HepG2 (cell line): ENCODE data around the gene EPHA2. TPM values are rescaled to one million over a fixed set of nuclear protein-coding genes. Genes with fewer than 3 reads are reported as not detected.

Experiments used
- CREM ChIP-seq, 2 experiments: sonication (generic) in 1 of 2; formaldehyde crosslinking in 1 of 2; IDR thresholded peaks; 2 replicates each; pipeline versions ENCODE4 v1.4.0 to v1.6.1; 2016 to 2020; ENCODE audit warnings: antibody characterized with exemption in 1 of 2, mild to moderate bottlenecking in 1 of 2, missing genetic modification reagents in 1 of 2
- FOXA1 ChIP-seq, 2 experiments: fragments of 450-650 bp in 1 of 2; sonication (generic) in 1 of 2; formaldehyde crosslinking in 1 of 2; IDR thresholded peaks; 2 replicates each; pipeline versions ENCODE4 v1.4.0 to v1.6.1; 2016 to 2020; ENCODE audit warnings: missing genetic modification reagents in 1 of 2
- HNRNPUL1 ChIP-seq: fragments of 200-400 bp; formaldehyde crosslinking; IDR thresholded peaks from 2 replicates; pipeline ENCODE4 v1.6.1; 2017; ENCODE audit warnings: low read depth, mild to moderate bottlenecking, low read length, moderate library complexity
- RAD21 ChIP-seq: fragments of 450-650 bp; formaldehyde crosslinking; IDR thresholded peaks from 2 replicates; pipeline ENCODE4 v1.5.0; 2020; ENCODE audit warnings: mild to moderate bottlenecking
- RARG ChIP-seq: sonication (generic); formaldehyde crosslinking; IDR thresholded peaks from 2 replicates; pipeline ENCODE4 v1.4.0; 2020; ENCODE audit warnings: low read depth, mild to moderate bottlenecking, missing genetic modification reagents
- STAG1 ChIP-seq: sonication (generic); formaldehyde crosslinking; IDR thresholded peaks from 2 replicates; pipeline ENCODE4 v1.4.0; 2020; ENCODE audit warnings: missing genetic modification reagents
- THAP11 ChIP-seq: IDR thresholded peaks from 2 replicates; pipeline ENCODE4 v1.6.1; 2016; ENCODE audit warnings: missing biosample characterization, missing genetic modification reagents
- ZNF20 ChIP-seq: sonication (generic); formaldehyde crosslinking; IDR thresholded peaks from 2 replicates; pipeline ENCODE4 v1.4.0; 2020; ENCODE audit warnings: mild to moderate bottlenecking, moderate library complexity, missing genetic modification reagents
- ZNF350 ChIP-seq: sonication (generic); formaldehyde crosslinking; IDR thresholded peaks from 2 replicates; pipeline ENCODE4 v1.4.0; 2020; ENCODE audit warnings: mild to moderate bottlenecking, low read depth, missing genetic modification reagents, borderline replicate concordance
- ZNF431 ChIP-seq: sonication (generic); formaldehyde crosslinking; IDR thresholded peaks from 2 replicates; pipeline ENCODE4 v1.9.0; 2022; ENCODE audit warnings: missing genetic modification reagents, low read depth, mild to moderate bottlenecking, borderline replicate concordance
- polyA plus RNA-seq, 8 experiments: library from polyadenylated mRNA; depleted of rRNA in 3 of 8; stranded (reverse) in 7 of 8; unstranded in 1 of 8; fragments of >200 nt; fragmentation: Illumina TruSeq in 4 of 8; extraction: Trizol in 4 of 8; gene quantifications; 2 replicates each; pipeline versions ENCODE4 v1.2.1 to v1.2.3, GENCODE V29; 2011 to 2016; ENCODE audit warnings: low read depth in 4 of 8, missing spikeins in 1 of 8, mixed read lengths in 1 of 8; ENCODE audit not compliant: insufficient read depth in 1 of 8
- total RNA-seq, 5 experiments: library from RNA; depleted of rRNA; stranded (reverse); fragments of >200 nt; fragmentation: Illumina TruSeq; extraction: Trizol; gene quantifications; 2 replicates each; pipeline ENCODE4 v1.2.3, GENCODE V29; 2016; ENCODE audit warnings: low read depth in 1 of 5
- TF ChIP-seq, protein P1 (sequence below): sonication (generic); formaldehyde crosslinking; IDR thresholded peaks from 2 replicates; pipeline ENCODE4 v1.4.0; 2020; ENCODE audit warnings: missing genetic modification reagents
- TF ChIP-seq, protein P2 (sequence below): IDR thresholded peaks from 2 replicates; pipeline ENCODE4 v1.6.1; 2016; ENCODE audit warnings: low read depth, missing genetic modification reagents, missing compliant biosample characterization
- TF ChIP-seq, protein P3 (sequence below): sonication (generic); formaldehyde crosslinking; conservative IDR thresholded peaks from 2 replicates; pipeline ENCODE4 v1.4.0; 2020; ENCODE audit warnings: mild to moderate bottlenecking, missing genetic modification reagents, moderate library complexity

Gene EPHA2
- total and polyA plus RNA-seq, 2 of the 13 experiments (the other 11 are each of a cell fraction or from before 2014, with no cell fraction given): 33.6 to 53.6 TPM

DNA sequence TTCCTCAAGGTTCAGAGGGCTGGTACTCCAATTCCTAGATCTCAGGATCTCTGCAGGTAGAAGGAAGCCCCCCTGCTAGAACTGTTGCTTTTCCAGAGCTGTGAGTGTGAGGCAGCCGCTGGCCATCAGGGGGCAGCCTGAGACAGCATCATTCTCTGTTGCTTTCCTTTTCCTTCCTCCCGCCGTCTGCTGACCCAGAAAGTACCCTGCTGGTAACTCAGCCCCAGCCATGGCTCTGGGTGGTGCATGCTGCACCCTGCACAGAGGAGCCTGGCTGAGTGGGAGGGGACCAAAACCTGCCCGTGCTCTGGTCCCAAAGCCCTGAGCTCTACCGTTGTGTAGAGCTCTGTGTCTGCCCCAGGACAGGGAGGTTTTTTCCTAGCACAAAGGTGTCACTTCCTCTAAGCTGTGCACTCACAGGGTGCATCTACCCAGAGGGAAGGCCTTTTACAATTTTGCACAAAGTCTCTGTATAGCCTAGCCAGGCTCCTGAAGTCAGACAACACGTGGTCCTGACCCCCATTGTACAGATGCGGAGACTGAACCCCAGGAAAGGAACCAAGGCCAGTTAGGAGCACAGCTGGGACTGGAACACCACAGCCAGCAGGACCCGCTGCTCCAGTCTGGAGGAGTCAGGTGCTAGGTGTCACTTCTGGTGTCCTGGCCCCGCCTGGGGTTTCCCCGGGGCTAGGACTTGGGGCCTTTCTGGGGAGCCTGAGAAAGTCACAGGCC is 76.8 kb downstream of the EPHA2 start (continued):
- TF ChIP-seq, protein P1, sequence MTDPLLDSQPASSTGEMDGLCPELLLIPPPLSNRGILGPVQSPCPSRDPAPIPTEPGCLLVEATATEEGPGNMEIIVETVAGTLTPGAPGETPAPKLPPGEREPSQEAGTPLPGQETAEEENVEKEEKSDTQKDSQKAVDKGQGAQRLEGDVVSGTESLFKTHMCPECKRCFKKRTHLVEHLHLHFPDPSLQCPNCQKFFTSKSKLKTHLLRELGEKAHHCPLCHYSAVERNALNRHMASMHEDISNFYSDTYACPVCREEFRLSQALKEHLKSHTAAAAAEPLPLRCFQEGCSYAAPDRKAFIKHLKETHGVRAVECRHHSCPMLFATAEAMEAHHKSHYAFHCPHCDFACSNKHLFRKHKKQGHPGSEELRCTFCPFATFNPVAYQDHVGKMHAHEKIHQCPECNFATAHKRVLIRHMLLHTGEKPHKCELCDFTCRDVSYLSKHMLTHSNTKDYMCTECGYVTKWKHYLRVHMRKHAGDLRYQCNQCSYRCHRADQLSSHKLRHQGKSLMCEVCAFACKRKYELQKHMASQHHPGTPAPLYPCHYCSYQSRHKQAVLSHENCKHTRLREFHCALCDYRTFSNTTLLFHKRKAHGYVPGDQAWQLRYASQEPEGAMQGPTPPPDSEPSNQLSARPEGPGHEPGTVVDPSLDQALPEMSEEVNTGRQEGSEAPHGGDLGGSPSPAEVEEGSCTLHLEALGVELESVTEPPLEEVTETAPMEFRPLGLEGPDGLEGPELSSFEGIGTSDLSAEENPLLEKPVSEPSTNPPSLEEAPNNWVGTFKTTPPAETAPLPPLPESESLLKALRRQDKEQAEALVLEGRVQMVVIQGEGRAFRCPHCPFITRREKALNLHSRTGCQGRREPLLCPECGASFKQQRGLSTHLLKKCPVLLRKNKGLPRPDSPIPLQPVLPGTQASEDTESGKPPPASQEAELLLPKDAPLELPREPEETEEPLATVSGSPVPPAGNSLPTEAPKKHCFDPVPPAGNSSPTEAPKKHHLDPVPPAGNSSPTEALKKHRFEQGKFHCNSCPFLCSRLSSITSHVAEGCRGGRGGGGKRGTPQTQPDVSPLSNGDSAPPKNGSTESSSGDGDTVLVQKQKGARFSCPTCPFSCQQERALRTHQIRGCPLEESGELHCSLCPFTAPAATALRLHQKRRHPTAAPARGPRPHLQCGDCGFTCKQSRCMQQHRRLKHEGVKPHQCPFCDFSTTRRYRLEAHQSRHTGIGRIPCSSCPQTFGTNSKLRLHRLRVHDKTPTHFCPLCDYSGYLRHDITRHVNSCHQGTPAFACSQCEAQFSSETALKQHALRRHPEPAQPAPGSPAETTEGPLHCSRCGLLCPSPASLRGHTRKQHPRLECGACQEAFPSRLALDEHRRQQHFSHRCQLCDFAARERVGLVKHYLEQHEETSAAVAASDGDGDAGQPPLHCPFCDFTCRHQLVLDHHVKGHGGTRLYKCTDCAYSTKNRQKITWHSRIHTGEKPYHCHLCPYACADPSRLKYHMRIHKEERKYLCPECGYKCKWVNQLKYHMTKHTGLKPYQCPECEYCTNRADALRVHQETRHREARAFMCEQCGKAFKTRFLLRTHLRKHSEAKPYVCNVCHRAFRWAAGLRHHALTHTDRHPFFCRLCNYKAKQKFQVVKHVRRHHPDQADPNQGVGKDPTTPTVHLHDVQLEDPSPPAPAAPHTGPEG (CRISPR knock-in tag): 0 out of 2 replicates have a peak, but pooled peaks have one; percentile 59
- TF ChIP-seq THAP11 (CRISPR knock-in tag): peak; percentile 52; the same call in 1 of the 2 replicates
- TF ChIP-seq CREM (IDR thresholded peaks at IDR 0.05): no peak
- no peak for TF ChIP-seq CREM (CRISPR knock-in tag; IDR thresholded peaks at IDR 0.05)
- no peak for TF ChIP-seq RARG (CRISPR knock-in tag)
- TF ChIP-seq, protein P2, sequence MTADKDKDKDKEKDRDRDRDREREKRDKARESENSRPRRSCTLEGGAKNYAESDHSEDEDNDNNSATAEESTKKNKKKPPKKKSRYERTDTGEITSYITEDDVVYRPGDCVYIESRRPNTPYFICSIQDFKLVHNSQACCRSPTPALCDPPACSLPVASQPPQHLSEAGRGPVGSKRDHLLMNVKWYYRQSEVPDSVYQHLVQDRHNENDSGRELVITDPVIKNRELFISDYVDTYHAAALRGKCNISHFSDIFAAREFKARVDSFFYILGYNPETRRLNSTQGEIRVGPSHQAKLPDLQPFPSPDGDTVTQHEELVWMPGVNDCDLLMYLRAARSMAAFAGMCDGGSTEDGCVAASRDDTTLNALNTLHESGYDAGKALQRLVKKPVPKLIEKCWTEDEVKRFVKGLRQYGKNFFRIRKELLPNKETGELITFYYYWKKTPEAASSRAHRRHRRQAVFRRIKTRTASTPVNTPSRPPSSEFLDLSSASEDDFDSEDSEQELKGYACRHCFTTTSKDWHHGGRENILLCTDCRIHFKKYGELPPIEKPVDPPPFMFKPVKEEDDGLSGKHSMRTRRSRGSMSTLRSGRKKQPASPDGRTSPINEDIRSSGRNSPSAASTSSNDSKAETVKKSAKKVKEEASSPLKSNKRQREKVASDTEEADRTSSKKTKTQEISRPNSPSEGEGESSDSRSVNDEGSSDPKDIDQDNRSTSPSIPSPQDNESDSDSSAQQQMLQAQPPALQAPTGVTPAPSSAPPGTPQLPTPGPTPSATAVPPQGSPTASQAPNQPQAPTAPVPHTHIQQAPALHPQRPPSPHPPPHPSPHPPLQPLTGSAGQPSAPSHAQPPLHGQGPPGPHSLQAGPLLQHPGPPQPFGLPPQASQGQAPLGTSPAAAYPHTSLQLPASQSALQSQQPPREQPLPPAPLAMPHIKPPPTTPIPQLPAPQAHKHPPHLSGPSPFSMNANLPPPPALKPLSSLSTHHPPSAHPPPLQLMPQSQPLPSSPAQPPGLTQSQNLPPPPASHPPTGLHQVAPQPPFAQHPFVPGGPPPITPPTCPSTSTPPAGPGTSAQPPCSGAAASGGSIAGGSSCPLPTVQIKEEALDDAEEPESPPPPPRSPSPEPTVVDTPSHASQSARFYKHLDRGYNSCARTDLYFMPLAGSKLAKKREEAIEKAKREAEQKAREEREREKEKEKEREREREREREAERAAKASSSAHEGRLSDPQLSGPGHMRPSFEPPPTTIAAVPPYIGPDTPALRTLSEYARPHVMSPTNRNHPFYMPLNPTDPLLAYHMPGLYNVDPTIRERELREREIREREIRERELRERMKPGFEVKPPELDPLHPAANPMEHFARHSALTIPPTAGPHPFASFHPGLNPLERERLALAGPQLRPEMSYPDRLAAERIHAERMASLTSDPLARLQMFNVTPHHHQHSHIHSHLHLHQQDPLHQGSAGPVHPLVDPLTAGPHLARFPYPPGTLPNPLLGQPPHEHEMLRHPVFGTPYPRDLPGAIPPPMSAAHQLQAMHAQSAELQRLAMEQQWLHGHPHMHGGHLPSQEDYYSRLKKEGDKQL: no peak
- TF ChIP-seq ZNF350 (CRISPR knock-in tag): 0 out of 2 replicates have a peak, but pooled peaks have one; percentile 21
- TF ChIP-seq ZNF431: no peak
- no peak for TF ChIP-seq ZNF20 (CRISPR knock-in tag)
- no peak for TF ChIP-seq FOXA1 (IDR thresholded peaks at IDR 0.05)
- 0 out of 2 replicates have a peak, but pooled peaks have one; percentile 7 for TF ChIP-seq FOXA1 (CRISPR knock-in tag; IDR thresholded peaks at IDR 0.05)
- TF ChIP-seq HNRNPUL1: no peak
- TF ChIP-seq RAD21 (CRISPR knock-in tag): peak; percentile 96
- peak; percentile 99 for TF ChIP-seq STAG1 (CRISPR knock-in tag)
- TF ChIP-seq, protein P3, sequence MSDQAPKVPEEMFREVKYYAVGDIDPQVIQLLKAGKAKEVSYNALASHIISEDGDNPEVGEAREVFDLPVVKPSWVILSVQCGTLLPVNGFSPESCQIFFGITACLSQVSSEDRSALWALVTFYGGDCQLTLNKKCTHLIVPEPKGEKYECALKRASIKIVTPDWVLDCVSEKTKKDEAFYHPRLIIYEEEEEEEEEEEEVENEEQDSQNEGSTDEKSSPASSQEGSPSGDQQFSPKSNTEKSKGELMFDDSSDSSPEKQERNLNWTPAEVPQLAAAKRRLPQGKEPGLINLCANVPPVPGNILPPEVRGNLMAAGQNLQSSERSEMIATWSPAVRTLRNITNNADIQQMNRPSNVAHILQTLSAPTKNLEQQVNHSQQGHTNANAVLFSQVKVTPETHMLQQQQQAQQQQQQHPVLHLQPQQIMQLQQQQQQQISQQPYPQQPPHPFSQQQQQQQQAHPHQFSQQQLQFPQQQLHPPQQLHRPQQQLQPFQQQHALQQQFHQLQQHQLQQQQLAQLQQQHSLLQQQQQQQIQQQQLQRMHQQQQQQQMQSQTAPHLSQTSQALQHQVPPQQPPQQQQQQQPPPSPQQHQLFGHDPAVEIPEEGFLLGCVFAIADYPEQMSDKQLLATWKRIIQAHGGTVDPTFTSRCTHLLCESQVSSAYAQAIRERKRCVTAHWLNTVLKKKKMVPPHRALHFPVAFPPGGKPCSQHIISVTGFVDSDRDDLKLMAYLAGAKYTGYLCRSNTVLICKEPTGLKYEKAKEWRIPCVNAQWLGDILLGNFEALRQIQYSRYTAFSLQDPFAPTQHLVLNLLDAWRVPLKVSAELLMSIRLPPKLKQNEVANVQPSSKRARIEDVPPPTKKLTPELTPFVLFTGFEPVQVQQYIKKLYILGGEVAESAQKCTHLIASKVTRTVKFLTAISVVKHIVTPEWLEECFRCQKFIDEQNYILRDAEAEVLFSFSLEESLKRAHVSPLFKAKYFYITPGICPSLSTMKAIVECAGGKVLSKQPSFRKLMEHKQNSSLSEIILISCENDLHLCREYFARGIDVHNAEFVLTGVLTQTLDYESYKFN (CRISPR knock-in tag): no peak
